Fibroblast of skin of right biceps (primary cell): ENCODE measurements around the gene STRN3.
A peak's percentile ranks its signal among the peaks of the same experiment; 100 is the strongest.
"Not testable (repeated sequence)": the region's sequence is repeated elsewhere in the genome, so short reads cannot be mapped to it uniquely, and the experiment has no call there.

Experiments
- DNase-seq: peaks from one replicate; pipeline ENCODE4 v3.0.0-alpha.2; 2013

STRN3 gene

DNA sequence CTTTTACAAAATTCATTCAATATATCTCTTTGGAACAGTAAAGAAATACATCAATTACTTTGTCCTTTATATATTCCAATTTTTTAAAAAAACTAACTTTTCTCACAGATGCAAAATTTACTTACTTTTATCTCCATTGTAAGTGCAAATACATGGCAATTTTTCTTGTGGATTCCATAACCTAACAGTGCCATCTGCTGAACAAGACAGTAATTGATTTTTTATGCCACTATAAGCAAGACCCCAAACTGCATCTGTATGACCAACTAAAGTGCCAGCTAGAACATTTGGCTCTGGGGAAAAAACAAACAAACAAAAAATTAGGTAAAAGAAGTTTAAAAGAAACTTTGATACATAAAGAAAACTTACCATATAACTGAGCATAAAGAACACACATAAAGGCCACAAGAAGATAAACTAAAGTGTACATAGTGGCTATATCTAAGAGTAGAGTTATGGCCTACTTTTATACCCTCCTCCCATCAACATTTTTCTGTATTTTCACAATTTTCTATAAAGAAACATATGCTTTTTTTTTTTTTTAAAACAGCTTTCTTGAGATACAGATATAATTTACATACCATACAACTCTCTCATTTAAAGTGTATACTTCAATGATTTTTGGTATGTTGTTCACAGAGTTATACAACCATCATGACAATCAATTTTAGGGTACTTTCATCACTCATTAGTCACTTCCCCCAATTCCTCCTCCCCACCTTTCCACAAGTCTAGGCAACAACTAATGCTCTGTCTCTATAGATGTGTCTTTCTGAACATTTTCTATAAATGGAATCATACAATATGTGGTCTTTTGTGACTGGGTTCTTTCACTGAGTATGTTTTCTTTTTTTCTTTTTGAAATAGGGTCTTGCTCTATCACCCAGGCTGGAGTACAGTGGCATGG, 119.2 kb downstream of the STRN3 start:
- DNase-seq, result peak; percentile 7

DNA sequence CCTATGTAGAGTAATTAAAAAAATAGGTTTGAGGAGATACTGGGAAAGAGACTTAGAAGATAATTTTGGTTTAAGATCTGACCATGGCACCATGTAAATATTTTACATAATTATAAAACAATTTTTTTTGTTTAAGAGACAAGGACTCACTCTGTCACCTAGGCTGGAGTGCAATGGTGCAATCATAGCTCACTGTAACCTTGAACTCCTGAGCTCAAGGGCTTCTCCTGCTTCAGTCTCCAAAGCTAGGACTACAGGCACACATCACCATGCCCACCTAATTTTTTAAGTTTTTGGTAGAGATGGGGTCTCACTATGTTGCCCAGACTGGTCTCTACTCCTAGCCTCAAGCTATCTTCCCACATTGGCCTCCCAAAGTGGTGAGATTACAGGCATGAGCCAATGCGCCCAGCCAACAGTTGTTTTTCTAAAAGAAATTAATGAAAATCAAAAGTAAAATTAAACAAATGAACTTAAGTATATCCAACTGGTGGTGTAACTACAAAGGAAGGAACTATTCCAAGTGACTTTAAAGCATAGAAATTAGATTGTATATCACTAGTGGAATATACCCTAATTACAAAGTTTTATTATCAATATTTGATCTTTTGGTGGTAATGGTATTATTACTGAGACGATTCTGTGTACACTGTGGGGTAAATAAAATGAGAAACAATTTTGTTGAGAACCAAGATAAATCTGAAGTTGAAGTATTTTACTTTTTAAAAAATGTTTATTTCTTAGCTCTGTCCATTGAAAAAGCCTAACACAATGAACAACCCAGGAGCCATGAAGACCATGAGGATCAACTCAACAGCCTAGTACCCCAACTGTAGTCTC, 122.7 kb downstream of the STRN3 start:
- no peak for DNase-seq

DNA sequence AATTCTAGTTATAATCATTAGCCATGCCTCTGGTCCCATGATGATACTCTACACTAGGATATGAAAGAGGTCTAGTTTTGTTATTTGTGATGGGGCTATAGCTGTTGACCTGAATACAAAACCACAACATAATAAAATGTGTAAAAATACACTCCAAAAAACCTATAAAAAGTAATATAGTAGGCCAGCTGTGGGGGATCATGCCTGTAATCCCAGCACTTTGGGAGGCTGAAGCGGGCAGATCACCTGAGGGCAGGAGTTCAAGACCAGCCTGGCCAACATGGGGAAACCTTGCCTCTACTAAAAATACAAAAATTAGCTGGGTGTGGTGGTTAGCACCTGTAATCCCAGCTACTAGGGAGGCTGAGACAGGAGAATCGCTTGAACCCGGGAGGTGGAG, 129.1 kb downstream of the STRN3 start:
- DNase-seq, result not testable (repeated sequence)

DNA sequence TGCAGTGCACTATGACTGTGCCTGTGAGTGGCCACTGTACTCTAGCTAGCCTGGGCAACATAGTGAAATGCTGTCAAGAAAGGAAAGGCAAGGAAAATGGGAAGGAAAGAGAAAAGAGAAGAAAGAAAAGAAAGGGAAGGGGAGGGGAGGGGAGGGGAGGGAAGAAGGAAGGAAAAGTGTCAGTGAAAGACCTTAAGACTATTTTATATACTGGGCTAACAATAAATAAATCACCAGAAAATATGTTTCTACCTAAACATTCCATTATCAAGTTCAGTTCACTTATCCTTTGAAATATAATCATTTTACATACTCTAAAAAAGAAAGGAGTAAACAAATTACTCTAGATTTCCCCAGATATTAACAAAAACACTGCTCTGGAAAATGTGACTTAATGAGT, 129.7 kb downstream of the STRN3 start:
- no peak for DNase-seq

DNA sequence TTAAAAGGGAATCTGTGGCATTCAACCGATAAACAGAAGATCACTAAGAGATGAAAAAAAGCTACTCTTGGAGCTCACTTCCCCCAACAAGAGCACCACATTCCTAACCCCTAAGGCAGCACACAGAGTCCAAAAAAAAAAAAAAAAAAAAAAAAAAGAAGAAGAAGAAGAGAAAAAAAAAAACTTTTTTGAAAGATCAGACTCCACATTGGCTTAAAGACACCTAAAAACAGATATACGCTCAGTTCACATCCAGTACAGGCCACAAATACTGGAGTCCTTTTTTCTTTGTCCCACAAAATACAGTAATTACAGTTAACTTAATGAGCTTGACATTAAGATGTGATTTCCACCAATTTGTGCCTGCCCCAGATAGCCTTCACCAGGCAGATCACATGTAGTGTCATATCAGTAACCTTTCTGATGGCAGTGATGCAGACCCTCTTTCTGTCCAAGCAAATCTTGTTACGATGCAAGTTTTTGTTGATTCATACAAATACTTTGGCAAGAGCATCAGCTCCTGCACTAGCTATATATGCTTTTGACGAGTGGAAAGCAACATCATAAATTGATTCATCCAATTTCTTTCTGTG, 131.2 kb downstream of the STRN3 start:
- no peak for DNase-seq

DNA sequence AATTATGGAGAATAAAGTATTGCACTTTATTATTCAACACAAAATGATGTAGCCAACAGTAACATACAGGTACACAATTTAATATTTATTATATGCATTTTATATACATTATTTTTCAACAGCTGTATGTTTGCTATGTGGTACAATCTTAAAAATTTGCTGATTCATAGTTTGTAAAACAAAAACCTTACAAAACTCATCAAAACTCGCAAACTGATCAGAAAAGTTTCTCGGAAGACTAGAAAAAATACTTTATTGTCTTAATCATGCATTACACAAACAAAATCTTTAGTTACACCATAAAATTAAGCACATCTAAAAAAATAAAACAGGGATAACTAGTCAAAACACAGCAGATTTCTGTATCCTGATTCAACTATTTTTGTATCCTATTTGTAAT, 132.4 kb downstream of the STRN3 start:
- no peak for DNase-seq

DNA sequence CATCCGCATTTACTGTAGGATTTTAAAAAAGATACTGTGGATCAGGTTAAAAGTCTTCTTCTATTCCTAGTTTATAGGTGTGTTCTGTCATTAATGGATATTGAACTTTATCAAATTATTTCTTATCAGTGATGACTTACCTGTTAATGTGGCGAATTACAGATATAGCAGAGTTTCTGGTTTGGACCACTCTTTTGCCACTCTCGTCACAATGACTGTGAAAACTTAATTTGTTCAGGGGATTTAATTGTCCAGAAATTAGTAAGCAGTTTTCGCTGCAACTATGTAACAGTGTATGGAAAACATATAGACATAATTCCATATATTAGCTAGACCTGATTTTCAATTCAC, 137.0 kb downstream of the STRN3 start:
- no peak for DNase-seq

DNA sequence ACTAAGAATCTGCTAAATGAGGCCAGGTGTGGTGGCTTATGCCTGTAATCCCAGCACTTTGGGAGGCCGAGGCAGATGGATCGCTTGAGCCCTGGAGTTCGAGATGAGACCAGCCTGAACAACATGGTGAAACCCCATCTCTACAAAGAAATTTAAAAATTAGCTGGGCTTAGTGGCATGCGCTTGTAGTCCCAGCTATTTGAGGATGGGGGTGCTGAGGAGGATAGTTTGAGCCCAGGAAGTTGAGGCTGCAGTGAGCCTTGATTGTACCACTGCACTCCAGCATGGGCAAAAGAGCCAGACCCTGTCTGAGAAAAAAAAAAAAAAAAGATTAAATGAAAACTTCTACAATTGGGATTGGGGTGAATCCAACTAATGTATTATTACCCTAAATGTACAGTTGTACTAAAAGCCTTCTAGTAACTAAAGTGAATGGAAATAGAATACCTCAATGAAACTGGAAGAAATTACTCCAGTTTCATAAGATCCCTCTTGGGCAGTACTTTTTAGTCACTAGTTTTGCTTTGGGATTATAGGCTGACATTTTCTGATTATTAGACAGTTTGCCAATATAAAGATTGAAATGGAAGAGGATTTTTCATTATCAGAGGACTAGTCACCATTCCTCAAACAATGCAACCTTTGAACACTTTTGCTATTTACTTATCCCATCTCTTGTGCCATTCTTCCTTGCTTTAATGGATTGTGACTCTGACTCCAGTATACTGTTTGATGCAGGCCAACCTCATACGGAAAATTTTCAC, 137.5 kb downstream of the STRN3 start:
- DNase-seq, result no peak

DNA sequence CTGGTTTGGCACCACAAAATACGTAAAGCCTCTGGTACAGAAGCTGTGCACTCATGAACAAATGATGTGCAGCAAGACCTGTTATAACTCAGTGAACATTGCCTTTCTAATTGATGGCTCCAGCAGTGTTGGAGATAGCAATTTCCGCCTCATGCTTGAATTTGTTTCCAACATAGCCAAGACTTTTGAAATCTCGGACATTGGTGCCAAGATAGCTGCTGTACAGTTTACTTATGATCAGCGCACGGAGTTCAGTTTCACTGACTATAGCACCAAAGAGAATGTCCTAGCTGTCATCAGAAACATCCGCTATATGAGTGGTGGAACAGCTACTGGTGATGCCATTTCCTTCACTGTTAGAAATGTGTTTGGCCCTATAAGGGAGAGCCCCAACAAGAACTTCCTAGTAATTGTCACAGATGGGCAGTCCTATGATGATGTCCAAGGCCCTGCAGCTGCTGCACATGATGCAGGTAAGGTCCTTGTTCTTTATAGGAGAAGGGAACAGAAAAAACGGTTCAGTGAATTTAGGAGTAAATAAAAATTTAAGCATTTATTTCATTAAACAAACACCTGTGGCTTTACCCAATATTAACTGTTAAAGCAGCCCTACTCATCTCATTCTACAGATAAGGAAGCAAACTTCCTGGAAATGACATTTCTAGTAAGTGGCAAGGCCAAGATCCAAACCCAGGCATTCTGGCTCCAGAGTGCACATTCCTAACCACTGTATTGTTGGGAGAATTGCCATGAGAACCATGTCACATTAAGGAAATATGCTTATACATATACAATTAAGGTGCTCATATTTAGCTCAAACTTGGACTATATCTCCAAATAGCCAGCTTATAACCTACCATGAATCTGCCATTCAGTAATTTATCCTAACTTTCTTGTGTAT, 140.1 kb downstream of the STRN3 start:
- peak; percentile 34 for DNase-seq

DNA sequence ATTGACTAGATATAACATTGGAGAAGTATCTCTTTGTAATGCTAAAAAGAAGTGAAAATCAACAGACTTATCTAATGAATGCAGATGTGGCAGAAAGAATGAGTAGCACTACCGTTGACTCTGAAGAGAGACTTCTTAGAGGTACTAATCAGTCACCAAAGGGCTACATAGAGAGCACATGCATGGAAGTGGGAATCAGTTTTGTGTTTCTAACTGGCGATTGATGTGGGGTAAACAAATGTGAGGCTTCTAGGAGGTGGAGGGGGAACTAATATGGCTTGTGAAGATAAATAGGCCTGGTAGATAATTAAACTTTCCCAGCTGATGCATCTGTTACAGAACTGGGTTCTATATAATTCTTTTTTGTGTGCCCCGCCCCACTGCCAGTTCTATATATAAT, 141.3 kb downstream of the STRN3 start:
- DNase-seq, result no peak

DNA sequence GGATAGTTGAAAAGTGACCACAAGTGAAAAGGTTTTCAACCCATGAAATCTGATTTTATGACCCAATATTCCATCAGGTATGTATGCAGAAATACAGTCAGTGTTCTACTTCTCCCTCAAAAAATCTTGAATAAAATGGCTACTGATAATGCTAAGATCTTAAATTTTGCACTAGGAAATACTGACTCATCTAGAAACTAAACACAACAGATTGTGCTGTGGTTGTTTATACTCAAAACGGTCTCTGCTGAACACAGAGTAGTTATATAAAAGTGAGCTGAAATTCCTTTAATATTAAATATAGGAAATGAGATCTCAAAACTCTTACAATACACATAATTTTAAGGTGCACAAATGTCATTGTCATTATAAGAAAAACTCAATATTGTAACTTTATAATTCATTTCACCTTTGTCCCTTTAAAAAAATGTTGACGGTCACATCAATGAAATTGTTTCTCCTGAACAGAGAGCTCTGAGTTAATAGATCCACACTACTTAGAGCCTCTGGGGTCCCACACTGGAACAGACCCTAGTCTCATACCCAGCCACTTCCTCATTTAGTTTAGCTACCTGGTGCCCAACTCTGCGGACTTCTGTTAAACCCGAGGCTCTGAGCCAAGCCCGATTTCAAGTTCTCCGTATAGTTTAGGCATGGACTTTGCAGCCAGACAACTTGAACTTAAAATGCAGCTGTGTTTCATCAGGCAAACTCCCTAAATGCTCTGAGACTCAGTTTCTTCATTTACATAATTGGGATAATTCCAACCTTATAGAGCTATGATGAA, 142.5 kb downstream of the STRN3 start:
- no peak for DNase-seq

DNA sequence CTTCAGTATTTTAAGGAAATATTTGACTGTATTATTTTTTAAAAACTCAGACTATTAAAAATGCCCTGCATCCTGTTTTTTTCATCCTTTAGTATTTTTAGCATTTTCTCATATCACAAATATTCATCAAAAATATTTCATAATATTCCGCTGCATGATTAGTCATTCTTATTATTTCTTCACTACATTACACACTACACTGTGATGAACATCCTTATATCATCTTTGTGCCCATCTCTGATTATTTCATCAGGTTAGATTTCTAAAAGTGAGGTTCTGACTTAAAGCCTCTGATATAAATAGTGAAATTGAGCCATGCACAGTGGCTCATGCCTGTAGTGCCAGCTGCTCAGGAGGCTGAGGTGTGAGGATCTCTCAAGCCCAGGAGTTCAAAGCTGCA, 143.7 kb downstream of the STRN3 start:
- no peak for DNase-seq

DNA sequence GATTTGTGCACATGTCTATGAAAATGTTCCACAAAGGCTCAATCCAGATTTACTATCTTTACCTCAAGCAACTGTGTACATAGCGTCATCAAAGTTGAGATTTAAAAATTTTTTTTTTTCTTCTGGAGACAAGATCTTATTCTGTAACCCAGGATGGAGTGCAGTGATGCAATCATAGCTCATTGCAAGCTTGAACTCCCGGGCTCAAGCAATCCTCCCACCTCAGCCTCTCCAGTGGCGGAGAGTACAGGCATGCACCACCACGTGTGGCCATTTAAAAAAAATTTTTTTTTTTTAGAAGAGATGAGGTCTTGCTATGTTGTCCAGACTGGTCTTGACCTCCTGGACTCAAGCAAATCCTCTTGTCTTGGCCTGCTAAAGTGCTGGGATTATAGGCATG, 149.5 kb downstream of the STRN3 start:
- DNase-seq, result no peak

DNA sequence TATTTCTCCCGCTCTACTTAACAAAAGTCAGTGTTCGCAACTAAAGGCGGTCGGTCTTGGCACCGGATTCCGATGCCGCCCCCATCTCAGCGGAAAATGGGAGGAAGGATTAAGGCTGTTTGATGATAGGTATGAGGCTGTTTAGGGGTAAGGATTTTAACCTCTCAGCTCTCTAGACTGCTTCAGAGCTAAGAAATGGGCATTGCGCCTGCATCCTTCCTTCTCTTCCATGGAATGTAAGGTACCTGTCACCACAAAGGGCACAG, 150.5 kb downstream of the STRN3 start:
- no peak for DNase-seq

DNA sequence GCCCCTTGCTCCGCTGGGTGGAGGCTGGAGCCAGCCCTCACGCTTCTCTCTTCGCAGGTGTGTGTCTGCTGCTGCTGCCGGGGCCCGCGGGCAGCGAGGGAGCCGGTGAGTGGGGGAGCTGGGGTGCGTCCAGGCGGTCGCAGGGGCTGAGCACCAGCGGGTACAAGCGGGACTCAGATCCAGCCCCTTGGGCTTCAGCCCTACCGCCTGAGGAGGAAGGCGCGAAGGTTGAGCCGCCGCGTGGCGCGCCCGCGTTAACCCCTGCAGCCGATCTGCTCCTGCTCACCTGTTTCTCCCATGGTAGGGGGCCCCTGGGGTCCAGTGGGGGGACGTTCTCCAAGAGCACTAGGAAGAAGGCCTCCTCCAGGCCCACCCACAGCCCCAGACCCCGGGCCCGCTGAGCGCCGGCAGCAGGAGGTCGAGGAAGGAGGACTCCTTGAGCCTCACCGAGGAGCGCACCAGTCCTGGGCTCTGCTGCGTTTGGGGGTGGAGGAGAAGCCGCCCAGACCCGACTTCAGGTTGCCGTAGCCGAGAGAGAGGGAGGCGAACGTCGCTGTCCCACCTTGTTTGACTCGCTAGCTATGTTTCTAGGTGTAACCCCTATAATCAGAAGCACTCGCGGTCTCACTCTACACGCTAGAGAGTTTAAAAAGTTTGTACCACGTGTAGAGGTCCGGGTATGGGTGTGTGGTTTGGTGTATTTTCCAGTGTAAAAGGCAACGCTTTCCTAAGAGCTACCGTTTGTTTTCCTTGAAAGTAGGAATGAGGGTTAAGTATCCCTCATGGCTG, 151.0 kb downstream of the STRN3 start:
- no peak for DNase-seq

DNA sequence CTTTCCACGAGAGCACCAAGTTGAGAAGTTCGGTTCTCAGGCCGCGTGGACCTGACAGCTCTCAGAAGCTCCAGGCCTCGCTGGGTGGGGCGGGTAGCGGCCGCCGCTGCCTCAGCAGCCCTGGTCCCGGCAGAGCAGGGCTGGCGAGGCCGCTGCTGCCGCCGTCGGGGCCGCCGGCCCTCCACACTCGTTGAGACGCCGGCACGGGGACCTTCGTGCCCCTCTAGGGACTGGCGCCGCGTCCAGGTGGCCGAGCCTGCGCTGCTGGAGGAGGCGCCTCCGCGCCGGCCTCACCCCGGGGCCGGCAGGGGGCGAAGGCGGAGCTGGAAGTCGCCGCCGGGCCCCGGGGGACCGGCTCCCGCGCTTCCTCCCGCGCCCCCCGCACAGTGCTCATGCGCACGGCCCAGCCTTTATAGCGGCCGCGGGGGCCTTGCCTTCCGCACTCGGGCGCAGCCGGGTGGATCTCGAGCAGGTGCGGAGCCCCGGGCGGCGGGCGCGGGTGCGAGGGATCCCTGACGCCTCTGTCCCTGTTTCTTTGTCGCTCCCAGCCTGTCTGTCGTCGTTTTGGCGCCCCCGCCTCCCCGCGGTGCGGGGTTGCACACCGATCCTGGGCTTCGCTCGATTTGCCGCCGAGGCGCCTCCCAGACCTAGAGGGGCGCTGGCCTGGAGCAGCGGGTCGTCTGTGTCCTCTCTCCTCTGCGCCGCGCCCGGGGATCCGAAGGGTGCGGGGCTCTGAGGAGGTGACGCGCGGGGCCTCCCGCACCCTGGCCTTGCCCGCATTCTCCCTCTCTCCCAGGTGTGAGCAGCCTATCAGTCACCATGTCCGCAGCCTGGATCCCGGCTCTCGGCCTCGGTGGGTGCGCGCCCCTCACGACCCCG, 151.8 kb downstream of the STRN3 start, which contains the start of gene COCH:
Gene COCH, plus strand, starts transcription at position 440 of the 879 bp plus-strand sequence. Its CDS starts 380 bp downstream, at position 820.
- DNase-seq, result peak; percentile 20

DNA sequence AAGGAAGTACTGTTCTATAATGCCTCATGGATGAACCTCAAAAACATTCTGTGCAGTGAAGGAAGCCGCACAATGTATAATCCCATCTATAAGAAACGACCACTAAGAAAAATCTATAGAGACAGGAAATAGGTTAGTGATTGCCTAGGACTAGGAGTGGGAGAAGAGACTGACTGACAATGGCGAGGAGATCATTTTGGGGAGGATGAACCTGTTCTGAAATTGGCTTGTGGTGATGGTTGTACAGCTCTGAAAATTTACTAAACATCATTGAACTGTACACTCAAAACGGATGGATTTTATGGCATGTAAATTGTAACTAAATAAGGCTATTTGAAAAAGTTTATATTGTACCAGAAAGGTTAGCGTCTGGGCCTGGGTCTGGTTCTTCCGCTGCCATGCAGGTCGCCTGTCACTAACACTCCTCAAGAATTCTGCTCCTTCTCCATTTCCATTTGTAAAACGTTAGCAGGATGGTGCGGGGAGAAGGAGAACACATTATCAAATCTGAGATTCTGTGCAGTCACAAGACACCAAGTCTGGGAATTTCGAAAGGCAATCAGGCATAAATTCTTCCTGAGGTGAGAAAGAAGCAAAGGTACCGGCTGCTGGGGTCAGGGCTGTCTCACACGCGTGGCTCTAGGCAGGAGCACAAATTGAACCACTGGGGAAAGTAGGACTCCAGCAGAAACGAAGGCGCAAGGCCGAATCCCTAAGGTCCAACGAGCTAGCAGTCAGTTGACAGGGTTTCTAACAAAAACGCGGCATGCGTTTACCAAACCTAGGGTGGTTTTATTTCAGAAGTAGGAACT, 152.7 kb downstream of the STRN3 start:
- DNase-seq, result no peak

DNA sequence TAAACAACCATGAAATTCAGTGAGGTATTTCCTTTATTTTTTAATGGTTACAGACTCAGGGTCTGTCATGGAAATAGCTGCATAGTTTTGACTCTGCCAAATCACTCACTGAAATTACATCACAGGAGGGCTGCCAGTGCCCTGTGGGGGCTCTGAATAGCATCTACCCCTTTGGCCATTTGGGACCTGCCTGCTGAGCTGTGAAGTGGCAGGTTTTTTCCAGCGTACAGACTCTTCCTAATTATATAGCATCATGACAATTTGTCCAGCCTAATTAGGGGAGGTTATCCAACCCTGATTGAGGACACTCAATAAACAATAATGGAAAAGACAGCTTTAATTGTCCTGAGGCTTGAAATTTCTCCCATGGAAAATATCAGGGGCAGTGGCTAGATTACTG, 153.6 kb downstream of the STRN3 start:
- no peak for DNase-seq
